GM21447 (cell line): ENCODE measurements around the gene STK33.

Experiments used
- ATAC-seq: cut with Tn5 transposase; IDR thresholded peaks from one replicate; pipeline ENCODE4 v1.9.1; 2021; ENCODE audit not compliant: unreplicated experiment

Gene STK33

DNA sequence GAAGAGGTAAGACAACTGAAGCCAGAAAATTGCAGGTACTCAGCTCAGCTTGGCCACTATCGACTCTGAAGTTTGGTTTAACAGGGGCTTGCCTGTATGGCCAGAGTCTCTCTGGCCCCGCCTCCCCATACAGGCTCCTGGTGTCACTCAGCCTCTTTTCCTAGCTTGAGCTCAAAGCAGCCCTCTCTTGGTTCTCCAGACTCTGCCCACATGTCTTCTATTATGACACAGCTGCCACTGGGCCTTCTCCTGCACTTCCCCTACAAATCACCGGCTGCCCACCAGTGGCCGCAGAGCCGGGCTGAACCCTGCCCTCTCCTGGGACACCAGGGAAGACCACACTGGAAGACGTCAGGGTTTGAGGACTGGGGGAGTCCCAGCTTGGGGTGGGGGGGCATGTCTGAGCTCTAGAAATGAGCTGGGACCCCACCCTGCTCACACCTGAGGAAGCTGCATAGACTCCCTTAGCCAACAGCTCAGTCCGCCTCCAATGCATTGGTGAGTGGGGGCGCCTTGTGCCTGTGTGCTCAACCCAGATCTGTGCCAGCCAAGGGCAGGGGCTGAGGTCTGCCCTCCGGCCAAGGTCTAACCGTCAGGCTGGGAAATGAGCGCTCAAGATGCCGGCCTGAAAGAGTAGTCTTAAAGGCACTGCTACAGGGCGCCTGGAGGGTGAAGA is 236.0 kb downstream of the STK33 start:
- no peak for ATAC-seq

DNA sequence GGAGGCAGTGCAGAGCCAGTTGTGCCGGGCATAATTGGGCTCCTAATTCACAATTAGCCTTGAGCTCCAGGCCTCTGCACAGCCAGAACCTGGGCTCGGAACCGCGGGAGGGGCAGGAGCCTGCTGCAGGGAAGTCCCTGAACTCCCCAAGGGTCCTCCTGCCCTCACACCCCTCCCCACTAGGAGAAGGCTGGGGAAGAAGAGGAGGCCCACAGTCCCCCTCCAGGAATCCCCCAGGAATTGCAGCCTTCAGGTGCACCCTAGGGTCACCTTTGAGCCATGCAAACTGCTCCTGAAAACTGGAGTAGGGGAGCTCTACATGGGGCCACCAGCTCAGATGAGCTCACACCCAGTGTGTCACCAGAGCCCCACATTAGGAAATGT is 236.5 kb downstream of the STK33 start:
- no peak for ATAC-seq

DNA sequence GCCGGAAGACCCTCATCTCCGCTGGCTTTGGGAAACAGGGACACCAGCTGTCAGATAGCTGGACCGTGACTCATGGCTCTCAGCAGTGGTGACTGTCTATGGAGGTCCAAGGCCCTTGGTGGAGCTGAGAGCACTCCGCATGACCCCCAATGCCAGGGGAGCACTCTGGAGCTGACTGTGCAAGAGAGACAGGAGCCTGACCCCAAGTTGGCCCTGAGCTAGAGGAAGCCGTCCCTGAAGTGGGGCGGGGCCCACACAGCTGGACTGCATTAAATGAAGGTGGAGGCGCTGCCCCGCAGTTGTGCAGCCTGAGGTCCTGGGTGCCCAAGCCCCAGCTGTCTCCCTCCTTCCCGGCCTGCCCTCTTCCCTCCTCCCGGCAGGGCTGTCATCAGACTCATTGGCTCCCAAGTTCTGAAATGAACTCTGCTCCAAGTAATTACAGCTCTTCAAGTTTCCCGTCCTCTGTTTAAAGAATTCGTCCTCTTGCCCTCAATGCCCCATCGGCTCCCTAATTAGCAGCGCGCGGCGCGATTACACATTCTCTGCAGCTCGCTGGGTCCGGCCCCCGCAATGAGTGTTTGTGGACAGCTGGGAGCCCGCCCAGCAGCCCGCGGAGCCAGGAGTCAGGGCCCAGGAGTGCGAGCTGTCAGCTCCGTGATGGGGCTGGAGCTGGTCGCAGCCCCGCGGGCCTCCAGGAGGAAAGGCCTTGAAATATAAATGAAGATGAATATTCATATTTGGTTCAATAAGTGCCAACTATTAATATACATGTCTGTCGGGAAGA is 237.1 kb downstream of the STK33 start:
- ATAC-seq: no peak

DNA sequence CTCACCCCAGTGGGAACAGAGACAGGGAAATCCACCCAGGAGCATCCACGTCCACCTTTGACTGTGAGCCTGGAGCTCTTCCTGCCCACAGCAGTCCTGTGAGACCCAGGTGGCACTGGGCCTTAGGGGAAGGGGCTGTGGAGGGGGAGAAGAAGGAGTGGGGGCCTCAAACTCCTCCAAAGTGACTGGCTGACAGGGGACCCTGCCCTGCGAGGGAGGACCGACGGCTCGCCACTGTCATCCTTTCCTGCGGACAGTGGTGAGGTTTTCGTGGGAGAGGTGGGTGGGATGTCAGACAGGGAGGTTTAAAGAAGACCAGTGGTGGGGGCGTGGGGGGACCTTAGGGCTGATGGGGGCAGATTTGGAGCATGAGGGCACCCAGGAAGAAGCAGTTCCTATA is 237.8 kb downstream of the STK33 start:
- ATAC-seq: no peak

DNA sequence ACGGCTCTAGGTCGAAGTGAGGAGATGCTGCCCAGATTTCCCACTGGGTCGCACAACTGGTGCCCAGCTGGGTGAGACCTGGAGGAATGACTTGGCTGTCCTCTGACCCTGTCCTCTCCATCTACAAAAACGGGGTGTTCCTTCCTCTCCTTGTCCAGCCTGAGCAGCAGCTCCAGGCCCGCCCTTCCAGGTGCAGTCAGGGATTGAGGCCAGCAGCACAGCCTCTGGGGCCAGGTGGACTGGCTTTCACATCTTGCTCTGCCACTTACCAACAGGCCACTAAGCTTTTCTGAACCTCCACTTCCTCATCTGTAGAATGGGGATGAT is 238.6 kb downstream of the STK33 start:
- no peak for ATAC-seq

DNA sequence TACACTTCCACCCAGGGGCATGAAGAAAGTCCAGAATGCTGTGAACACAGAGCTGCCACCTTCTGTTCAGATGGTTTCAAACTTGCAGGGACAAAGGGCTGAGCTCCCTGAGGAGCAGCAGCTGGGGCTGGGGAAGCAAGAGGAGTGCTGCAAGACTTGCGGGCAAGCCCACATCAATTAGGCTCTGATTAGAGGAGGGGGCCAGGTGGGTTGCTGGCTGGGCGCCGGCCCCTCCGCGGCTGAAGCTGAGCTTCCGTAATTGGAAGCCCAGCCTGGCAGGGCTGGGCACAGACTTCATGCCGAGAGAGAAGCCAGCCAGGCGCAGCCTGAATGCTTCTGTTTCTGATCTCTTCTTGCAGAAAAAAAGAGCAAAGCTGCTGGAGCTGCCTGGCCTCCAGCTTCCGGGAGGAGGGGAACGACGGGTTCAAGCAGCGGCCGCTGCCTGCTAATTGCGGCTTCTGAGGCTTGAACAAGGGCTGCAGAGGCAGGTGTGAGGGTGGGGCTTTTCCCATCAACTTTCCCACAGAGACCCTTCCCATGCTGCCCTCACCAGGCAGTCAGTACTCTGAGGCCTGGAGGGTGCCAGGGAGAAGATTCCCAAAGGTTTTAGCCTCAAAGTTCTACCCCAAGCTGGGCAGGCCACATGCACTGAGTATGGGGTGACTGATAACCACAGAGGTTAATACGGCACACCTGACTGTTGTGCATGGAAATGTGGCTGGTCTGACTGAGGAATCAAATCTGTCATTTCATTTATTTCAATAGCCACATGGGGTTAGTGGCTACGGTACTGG is 239.2 kb downstream of the STK33 start:
- ATAC-seq: no peak

DNA sequence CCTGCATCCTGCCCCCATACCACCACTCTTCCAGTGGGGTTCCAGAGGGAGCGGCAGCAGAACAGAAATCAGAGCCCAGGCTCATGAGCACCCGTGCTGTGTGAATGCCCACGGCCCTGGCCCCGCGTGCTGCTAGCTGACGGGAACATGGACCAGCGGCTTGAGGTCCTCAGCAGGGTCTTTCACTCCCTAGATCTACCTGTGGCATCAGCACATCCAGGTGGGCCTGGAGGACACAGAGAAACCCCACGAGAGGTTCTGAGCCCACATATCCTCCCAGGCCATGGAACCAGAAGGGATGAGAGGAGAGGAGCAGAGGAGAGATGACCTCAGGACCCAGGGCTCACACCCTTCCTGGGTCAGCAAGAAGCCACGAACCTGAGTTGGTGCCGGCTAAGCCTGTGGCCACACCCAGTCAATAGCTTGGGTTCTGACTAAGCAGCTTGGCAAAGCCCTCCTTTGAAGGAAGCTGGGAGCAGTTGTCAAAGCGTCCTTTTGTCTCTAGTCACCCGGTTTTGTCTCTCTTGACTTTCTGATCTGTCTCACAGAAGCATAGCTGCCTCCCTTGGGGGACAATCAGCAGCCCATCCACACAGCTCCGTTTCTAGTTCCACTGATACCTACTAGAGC is 241.0 kb downstream of the STK33 start:
- ATAC-seq: no peak

DNA sequence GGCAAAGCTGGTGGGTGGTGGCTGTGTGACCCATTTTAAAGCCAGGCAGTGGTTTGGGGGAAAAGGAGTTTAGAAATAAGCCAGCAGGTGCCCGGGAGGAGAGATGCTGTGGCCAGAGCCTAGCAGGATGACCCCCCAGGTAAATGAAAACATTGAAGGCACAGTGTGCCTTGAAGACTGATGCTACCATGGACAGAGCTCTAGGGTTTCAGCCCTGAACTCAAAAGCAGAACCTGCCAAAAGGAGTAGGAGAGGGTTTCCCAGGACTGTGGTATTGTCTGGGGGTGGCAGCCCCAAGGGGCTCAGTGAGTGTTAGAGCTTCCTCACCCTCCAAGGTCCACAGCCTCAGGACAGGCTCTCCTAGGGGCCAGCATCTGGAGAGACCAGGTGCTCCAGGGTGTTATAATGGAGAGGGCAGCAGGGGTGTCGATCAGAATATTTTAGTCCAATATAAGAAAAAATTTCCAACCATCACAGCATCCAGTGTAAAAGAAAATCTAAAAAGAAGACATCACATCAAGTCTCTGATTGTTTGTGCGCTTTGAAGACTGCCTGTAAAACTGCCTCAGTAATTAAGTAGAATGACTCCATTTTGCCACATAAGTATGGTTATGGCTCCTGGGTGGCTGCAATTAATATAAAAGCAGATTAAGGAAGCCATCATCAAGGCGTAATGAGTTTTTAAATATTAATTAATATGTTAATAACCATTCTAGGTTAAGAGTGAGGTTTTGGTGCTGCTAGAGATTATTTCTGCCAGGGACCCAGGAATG is 241.7 kb downstream of the STK33 start:
- no peak for ATAC-seq

DNA sequence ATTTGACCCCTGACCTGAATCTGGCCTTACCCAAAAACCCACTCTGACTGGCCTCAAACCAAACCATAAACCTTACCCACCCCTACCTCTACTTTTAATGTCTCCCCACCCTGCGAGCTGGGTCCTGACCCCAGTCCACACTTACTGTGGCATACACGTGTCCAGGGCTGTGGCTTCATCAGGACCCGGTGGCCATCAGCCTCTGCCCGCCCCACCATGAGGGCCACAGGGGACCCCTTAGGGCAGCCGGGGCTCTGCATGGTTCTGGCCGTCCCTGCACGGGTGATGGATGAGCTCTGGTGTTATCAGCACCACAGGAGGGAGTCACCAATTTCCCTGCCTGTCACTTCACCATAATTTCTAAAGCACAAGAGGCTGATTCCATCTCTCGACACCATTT is 242.8 kb downstream of the STK33 start:
- no peak for ATAC-seq

DNA sequence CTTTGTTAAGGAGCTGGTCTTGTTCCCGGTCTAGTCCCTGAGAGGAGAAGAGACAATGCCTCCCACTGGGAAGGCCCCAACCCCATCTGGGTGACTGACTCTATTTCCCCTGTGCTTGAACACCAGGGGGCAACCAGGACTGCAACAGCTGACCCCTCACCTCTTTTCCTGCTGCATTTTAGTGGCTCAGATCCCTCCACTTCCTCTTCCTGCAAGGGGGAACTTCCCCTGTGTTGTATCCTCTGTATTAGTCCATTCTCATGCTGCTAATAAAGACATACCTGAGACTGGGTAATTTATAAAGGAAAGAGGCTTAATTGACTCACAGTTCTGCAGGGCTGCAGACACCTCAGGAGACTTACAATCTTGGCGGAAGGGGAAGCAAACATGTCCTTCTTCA is 246.1 kb downstream of the STK33 start:
- ATAC-seq: no peak

DNA sequence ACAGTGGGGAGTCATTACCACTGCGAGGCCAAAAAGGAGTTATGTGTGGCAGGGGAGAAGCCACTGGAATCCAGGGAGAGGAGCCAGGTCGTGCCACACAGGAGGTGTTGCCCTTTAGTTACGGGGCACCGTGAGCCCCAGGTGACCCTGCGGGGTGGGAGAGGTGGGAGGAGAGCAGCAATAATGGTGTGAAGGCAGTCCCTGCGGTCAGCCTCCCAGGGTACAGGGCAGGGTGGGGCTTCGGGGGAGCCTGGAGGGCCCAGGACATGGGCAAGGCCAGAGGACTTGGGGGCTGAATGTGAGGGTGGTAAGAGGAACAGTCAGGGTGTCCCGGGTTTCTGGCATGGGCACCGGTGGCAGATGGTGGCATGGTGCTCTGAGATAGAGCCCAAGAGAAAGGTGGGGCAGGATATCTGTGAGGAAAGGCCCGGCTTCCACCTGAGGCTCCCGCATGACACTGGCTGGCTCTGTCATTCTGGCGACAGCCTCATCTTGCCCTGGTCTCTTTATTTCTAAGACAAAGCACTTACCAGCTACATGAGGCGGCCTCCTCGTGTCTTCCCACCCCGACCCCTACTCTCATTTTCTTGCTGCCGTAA is 247.8 kb downstream of the STK33 start:
- no peak for ATAC-seq

DNA sequence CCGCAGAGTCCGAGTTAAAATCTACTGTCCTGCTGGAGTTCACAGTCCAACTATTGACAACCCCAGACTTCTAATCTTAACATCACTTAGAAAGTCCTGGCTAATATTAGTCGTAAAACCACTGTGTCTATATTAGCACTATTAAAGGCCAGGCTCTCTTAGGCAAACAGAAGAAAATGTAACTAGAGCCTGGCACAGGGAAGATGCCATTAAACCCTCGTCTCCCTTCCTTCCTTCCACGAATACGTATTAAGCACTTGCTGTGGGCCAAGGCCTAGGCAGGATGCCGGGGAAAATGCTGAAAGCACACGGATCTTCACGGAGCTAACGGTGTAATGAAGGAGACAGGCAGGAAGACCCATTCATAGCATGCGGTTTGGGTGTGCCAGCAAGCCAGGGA is 248.8 kb downstream of the STK33 start:
- no peak for ATAC-seq

DNA sequence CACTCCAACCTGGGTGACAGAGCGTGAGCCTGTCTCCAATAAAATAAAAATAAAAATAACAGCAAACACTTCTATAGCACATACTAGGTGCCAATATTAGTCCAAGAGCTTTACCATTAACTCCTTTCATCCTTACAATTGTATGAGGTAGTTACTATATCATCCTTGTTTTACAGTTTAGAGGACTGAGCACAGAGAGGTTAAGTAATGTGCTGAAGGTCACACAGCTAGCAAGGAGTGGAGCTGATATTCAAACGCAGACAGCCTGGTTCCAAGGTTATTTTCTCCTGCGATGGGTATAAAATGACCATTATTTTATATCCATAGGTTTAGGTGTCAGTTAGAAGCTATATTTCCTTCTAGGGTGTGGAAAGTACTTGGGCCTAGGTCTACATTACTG is 249.7 kb downstream of the STK33 start:
- ATAC-seq: no peak

DNA sequence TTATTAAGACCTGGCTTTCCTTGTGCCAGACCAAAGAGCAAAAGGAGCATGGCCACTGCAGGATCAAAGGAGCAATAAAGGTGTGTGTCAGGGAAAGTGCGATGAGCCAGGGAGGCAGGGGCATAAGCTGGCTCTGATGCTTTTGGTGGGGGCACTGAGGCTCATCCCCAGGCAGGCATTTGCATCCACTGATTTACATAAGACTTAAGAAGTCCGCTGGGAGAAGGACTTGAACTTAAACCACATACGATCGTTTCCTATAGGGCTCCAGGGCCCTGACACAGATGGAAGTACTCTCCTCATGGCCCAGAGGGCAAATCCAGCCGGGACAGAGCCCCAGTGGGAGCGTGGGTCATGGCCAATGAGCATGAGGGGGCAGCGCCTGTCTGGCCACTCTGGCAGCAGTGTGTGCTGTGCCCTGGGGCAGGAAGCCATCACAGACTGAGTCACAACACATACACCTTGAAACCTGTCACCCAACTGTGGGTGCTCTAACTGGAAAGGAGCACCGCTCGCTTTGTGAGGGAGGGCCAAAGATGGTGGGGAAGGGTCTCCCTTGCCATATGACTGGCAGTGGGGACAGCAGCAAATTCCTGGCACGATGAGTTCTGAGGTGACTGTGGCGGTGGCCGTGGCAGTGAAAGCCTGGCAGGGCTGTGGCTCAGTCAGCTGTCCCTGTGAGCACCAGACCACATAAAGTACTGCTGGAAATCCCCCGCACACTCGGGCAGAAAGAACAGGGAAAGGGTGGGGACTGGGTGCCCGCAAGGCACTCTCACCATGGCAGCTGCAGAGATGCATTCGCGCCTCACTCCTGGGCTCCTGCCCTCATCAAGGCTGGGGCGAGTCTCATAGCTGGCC is 251.0 kb downstream of the STK33 start:
- ATAC-seq: peak; percentile 80

DNA sequence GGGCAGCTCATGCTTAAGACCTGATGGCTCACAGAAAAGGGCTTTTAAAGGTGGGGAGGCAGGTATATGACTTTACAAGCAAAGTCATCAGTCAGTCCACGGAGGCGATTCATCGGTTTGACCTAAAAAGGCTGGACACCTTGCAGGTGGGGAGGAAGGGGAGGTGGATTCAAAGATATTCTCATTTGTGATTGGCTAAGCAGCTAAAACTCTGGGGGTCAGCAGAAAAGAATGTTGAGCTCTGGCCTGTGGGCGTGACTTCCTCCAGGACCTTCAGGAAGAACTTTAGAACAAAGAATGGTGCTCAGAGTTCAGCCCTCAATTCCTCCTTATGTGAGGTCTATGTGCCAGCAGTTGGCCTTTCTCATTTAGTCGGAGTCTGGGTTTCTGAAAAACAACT is 252.0 kb downstream of the STK33 start:
- no peak for ATAC-seq
